Measurements from ENCODE around the gene RNF183. TPM values are rescaled to one million over a fixed set of nuclear protein-coding genes. Genes with fewer than 3 reads are reported as not detected.

Gene RNF183
- total RNA-seq, 1 donor from 2014 or later: 0.16 TPM

- no peak for DNase-seq (ENCODE audit: low spot score in 2 of 2, unreplicated experiment in 2 of 2)
- Mint-ChIP-seq H3K27ac (no peak overlapping the region), H3K4me3 (no peak overlapping the region), H3K4me1 (peaks cover 9% of the 10 kb centered on the region), H3K36me3 (peaks cover 25% of the 10 kb centered on the region), H3K9me3 (no peaks in the 10 kb centered on the region), H3K27me3 (ENCODE audit: low read depth) (no peaks in the 10 kb centered on the region)
- TF ChIP-seq CTCF (IDR thresholded peaks at IDR 0.05; ENCODE audit: unreplicated experiment): peak; percentile 74
These were observed 28.6 kb downstream of the RNF183 start for GRCh38 chr9:113274474-113275156.

- Mint-ChIP-seq H3K27ac (no peak overlapping the region), H3K36me3 (peaks cover 26% of the 10 kb centered on the region), H3K4me1 (peaks cover 5% of the 10 kb centered on the region), H3K9me3 (no peaks in the 10 kb centered on the region), H3K4me3 (no peak overlapping the region), H3K27me3 (ENCODE audit: low read depth) (no peaks in the 10 kb centered on the region)
- TF ChIP-seq CTCF (IDR thresholded peaks at IDR 0.05; ENCODE audit: unreplicated experiment): no peak
- no peak for DNase-seq (ENCODE audit: low spot score in 2 of 2, unreplicated experiment in 2 of 2)
These were observed 33.3 kb downstream of the RNF183 start for GRCh38 chr9:113269871-113270270.

- H3K4me1 Mint-ChIP-seq: peaks cover 5% of the 10 kb centered on the region
- H3K27ac Mint-ChIP-seq: no peak overlapping the region
- no peak for TF ChIP-seq CTCF (IDR thresholded peaks at IDR 0.05; ENCODE audit: unreplicated experiment)
- no peak overlapping the region for H3K4me3 Mint-ChIP-seq
- no peaks in the 10 kb centered on the region for H3K27me3 Mint-ChIP-seq (ENCODE audit: low read depth)
- DNase-seq (ENCODE audit: low spot score in 2 of 2, unreplicated experiment in 2 of 2): no peak
- no peaks in the 10 kb centered on the region for H3K9me3 Mint-ChIP-seq
- H3K36me3 Mint-ChIP-seq: peaks cover 28% of the 10 kb centered on the region
These were observed 33.8 kb downstream of the RNF183 start for GRCh38 chr9:113269355-113269754.

GRCh38 chr9:113267911-113268566 lies 35.1 kb downstream of the RNF183 start:
- H3K27me3 Mint-ChIP-seq (ENCODE audit: low read depth): no peaks in the 10 kb centered on the region
- no peaks in the 10 kb centered on the region for H3K4me1 Mint-ChIP-seq
- no peaks in the 10 kb centered on the region for H3K9me3 Mint-ChIP-seq
- H3K4me3 Mint-ChIP-seq: no peak overlapping the region
- H3K36me3 Mint-ChIP-seq: peaks cover 25% of the 10 kb centered on the region
- H3K27ac Mint-ChIP-seq: no peak overlapping the region
- no peak for DNase-seq (ENCODE audit: low spot score in 2 of 2, unreplicated experiment in 2 of 2)
- no peak for TF ChIP-seq CTCF (IDR thresholded peaks at IDR 0.05; ENCODE audit: unreplicated experiment)

- H3K9me3 Mint-ChIP-seq: no peaks in the 10 kb centered on the region
- no peak for DNase-seq (ENCODE audit: low spot score in 2 of 2, unreplicated experiment in 2 of 2)
- no peak overlapping the region for H3K27ac Mint-ChIP-seq
- H3K27me3 Mint-ChIP-seq (ENCODE audit: low read depth): no peaks in the 10 kb centered on the region
- H3K36me3 Mint-ChIP-seq: peaks cover 26% of the 10 kb centered on the region
- no peaks in the 10 kb centered on the region for H3K4me1 Mint-ChIP-seq
- no peak overlapping the region for H3K4me3 Mint-ChIP-seq
- TF ChIP-seq CTCF (IDR thresholded peaks at IDR 0.05; ENCODE audit: unreplicated experiment): no peak
These were observed 37.0 kb downstream of the RNF183 start for GRCh38 chr9:113266174-113266573.
